HCT116 (cell line): ENCODE data around the gene RBM28. TPM values are rescaled to one million over a fixed set of nuclear protein-coding genes. Genes with fewer than 3 reads are reported as not detected.

ENCODE experiments used
- ATAC-seq: fragments of 200-7000 bp; cut with Tn5 transposase; 2 replicates; pipeline ENCODE4 v1.9.1; 2020; ENCODE audit warnings: mild to moderate bottlenecking, moderate library complexity
- BruUV-seq: library from RNA; stranded (reverse); fragments of 400-500 nt; replicated peaks from 2 replicates; lab custom pipeline; 2021; lab: Mats Ljungman, UMichigan
- CTCF ChIA-PET: fragments of 300-600 bp; sonication (Branson Sonifier 250); formaldehyde crosslinking; loops from one replicate; lab custom pipeline; 2021; ENCODE audit warnings: antibody characterized with exemption; lab: Charles Lee
- POLR2A ChIA-PET: fragments of 300-600, 350-600 bp; sonication (Branson Sonifier 250); formaldehyde crosslinking; loops from one replicate; lab custom pipeline; 2021; ENCODE audit warnings: antibody characterized with exemption; lab: Charles Lee
- RAD21 ChIA-PET, 2 experiments: fragments of 300-600 bp; sonication (Branson Sonifier 250); formaldehyde crosslinking; loops; one replicate each; lab custom pipeline; 2023; ENCODE audit warnings: low total read pairs in 2 of 2; ENCODE audit not compliant: uncharacterized antibody in 2 of 2, unreplicated experiment in 2 of 2, low non-redundant PET in 1 of 2; lab: Charles Lee
- DNase-seq: peaks from one replicate; pipeline ENCODE4 v3.0.0-alpha.2; 2010; ENCODE audit warnings: low read depth, low spot score
- H2AFZ ChIP-seq: fragments of 200-600 bp; shearing (Covaris generic), sonication (generic); 2 replicates; pipeline ENCODE4 v1.6.1; 2017; ENCODE audit warnings: low read depth, mixed run types, mixed read lengths, antibody characterized with exemption, low read length; ENCODE audit not compliant: poor library complexity, severe bottlenecking
- H3K27ac ChIP-seq: 2 replicates; pipeline ENCODE4 v1.5.1; 2012; ENCODE audit warnings: low read depth, low read length
- H3K27me3 ChIP-seq: fragments of 200-600 bp; sonication (generic); 2 replicates; pipeline ENCODE4 v1.6.1; 2016; ENCODE audit warnings: mixed run types, low read length, mixed read lengths; ENCODE audit not compliant: insufficient read depth
- H3K36me3 ChIP-seq, 2 experiments: fragments of 200-500 bp in 1 of 2; fragments of 200-600 bp in 1 of 2; sonication (Bioruptor generic) in 1 of 2; sonication (generic) in 1 of 2; 2 replicates each; pipeline versions ENCODE4 v1.5.1 to v1.6.1; 2014 to 2016; ENCODE audit warnings: low read length in 2 of 2, inconsistent platforms in 1 of 2, mixed read lengths in 1 of 2, mixed run types in 1 of 2; ENCODE audit not compliant: insufficient read depth in 2 of 2, control insufficient read depth in 1 of 2
- H3K4me1 ChIP-seq, 2 experiments: fragments of 200-600 bp in 1 of 2; sonication (generic) in 1 of 2; 2 replicates each; pipeline versions ENCODE4 v1.5.1 to v1.6.1; 2012 to 2017; ENCODE audit warnings: low read length in 2 of 2, inconsistent platforms in 1 of 2, mild to moderate bottlenecking in 1 of 2, mixed read lengths in 1 of 2, mixed run types in 1 of 2, moderate library complexity in 1 of 2; ENCODE audit not compliant: insufficient read depth in 2 of 2, control insufficient read depth in 1 of 2
- H3K4me2 ChIP-seq: fragments of 200-600 bp; sonication (generic); 2 replicates; pipeline ENCODE4 v1.6.1; 2017; ENCODE audit warnings: mixed run types, low read length, mixed read lengths
- H3K4me3 ChIP-seq, 2 experiments: fragments of 200-600 bp in 1 of 2; sonication (generic) in 1 of 2; replicated peaks in 1 of 2; 2 replicates each; pipeline ENCODE4 v1.5.1; 2011 to 2016; ENCODE audit warnings: low read length in 2 of 2, control low read depth in 1 of 2, low read depth in 1 of 2, mild to moderate bottlenecking in 1 of 2, mixed read lengths in 1 of 2, mixed run types in 1 of 2
- H3K79me2 ChIP-seq: fragments of 200-600 bp; sonication (generic); 2 replicates; pipeline ENCODE4 v1.6.1; 2017; ENCODE audit warnings: mild to moderate bottlenecking, mixed run types, low read length, moderate library complexity, mixed read lengths; ENCODE audit not compliant: insufficient read depth
- H3K9ac ChIP-seq: fragments of 200-600 bp; sonication (generic); 2 replicates; pipeline ENCODE4 v1.6.1; 2016; ENCODE audit warnings: low read length, mixed read lengths
- H3K9me2 ChIP-seq: fragments of 200-600 bp; sonication (generic), shearing (Covaris generic); 2 replicates; pipeline ENCODE4 v1.6.1; 2017; ENCODE audit warnings: mixed run types, mild to moderate bottlenecking, moderate library complexity; ENCODE audit not compliant: insufficient read depth
- H3K9me3 ChIP-seq, 2 experiments: fragments of 200-500 bp in 1 of 2; fragments of 200-600 bp in 1 of 2; sonication (Bioruptor generic) in 1 of 2; sonication (generic) in 1 of 2; 2 replicates each; pipeline ENCODE4 v1.6.1; 2014 to 2017; ENCODE audit warnings: low read length in 2 of 2, mixed read lengths in 2 of 2, inconsistent platforms in 1 of 2, low read depth in 1 of 2, mild to moderate bottlenecking in 1 of 2, mixed run types in 1 of 2, moderate library complexity in 1 of 2; ENCODE audit not compliant: control insufficient read depth in 1 of 2, insufficient read depth in 1 of 2
- H4K20me1 ChIP-seq: fragments of 200-600 bp; sonication (generic), shearing (Covaris generic); 2 replicates; pipeline ENCODE4 v1.6.1; 2017; ENCODE audit warnings: mixed run types, mild to moderate bottlenecking, moderate library complexity; ENCODE audit not compliant: insufficient read depth
- CBX3 ChIP-seq: IDR thresholded peaks from 2 replicates; pipeline ENCODE4 v1.6.1; 2012; ENCODE audit warnings: low read depth
- CEBPB ChIP-seq: IDR thresholded peaks from 2 replicates; pipeline ENCODE4 v1.6.1; 2012; ENCODE audit warnings: low read depth
- EGR1 ChIP-seq: IDR thresholded peaks from 2 replicates; pipeline ENCODE4 v1.6.1; 2012; ENCODE audit warnings: low read depth
- ELF1 ChIP-seq: IDR thresholded peaks from 2 replicates; pipeline ENCODE4 v1.6.1; 2012; ENCODE audit warnings: low read depth, borderline replicate concordance
- EZH2 ChIP-seq: fragments of 200-600 bp; sonication (generic); IDR thresholded peaks from 2 replicates; pipeline ENCODE4 v1.6.1; 2017; ENCODE audit warnings: antibody characterized with exemption, mixed run types
- EZH2phosphoT487 ChIP-seq: fragments of 200-600 bp; IDR thresholded peaks from 2 replicates; pipeline ENCODE4 v1.6.1; 2018; ENCODE audit warnings: antibody characterized with exemption, borderline replicate concordance
- FOSL1 ChIP-seq: IDR thresholded peaks from 2 replicates; pipeline ENCODE4 v1.6.1; 2012; ENCODE audit warnings: low read depth
- POLR2A ChIP-seq: IDR thresholded peaks from 2 replicates; pipeline ENCODE4 v1.7.0; 2011; ENCODE audit warnings: borderline replicate concordance; ENCODE audit not compliant: insufficient read depth, insufficient read length; ENCODE audit errors: extremely low read depth
- POLR2AphosphoS5 ChIP-seq: IDR thresholded peaks from 2 replicates; pipeline ENCODE4 v1.6.1; 2011; ENCODE audit warnings: mild to moderate bottlenecking, low read depth, low read length, moderate library complexity
- RAD21 ChIP-seq: IDR thresholded peaks from 2 replicates; pipeline ENCODE4 v1.6.1; 2012; ENCODE audit warnings: low read depth, mild to moderate bottlenecking
- SIN3A ChIP-seq: IDR thresholded peaks from 2 replicates; pipeline ENCODE4 v1.6.1; 2012; ENCODE audit warnings: low read depth
- SP1 ChIP-seq: IDR thresholded peaks from 2 replicates; pipeline ENCODE4 v1.6.1; 2012; ENCODE audit warnings: low read depth
- SRF ChIP-seq: IDR thresholded peaks from 2 replicates; pipeline ENCODE4 v1.6.1; 2012; ENCODE audit warnings: low read depth
- TCF7L2 ChIP-seq: IDR thresholded peaks from 2 replicates; pipeline ENCODE4 v1.7.0; 2011; ENCODE audit warnings: borderline replicate concordance, inconsistent platforms; ENCODE audit not compliant: insufficient read depth, insufficient read length; ENCODE audit errors: extremely low read depth
- YY1 ChIP-seq: IDR thresholded peaks from 2 replicates; pipeline ENCODE4 v1.6.1; 2011; ENCODE audit warnings: low read length, low read depth, moderate library complexity, mild to moderate bottlenecking; ENCODE audit not compliant: insufficient replicate concordance; ENCODE audit errors: extremely low read depth
- ZFX ChIP-seq: fragments of 450-650 bp; IDR thresholded peaks from 2 replicates; pipeline ENCODE4 v1.6.1; 2017
- intact Hi-C: fragments of 100-400 bp; cut with micrococcal nuclease; formaldehyde crosslinking; loops from 2 replicates; pipeline ENCODE4 v1.10.0; 2022
- total RNA-seq: library from RNA; stranded (reverse); gene quantifications from one replicate; pipeline ENCODE4 v1.2.1, GENCODE V29; 2021; ENCODE audit not compliant: unreplicated experiment
- TF ChIP-seq, protein P1 (sequence below), 3 experiments: fragments of 200-600 bp in 1 of 3; sonication (generic) in 1 of 3; IDR thresholded peaks in 2 of 3; conservative IDR thresholded peaks in 1 of 3; 2 replicates each; pipeline ENCODE4 v1.5.1; 2012 to 2017; ENCODE audit warnings: low read depth in 2 of 3, low read length in 2 of 3, antibody characterized with exemption in 1 of 3, borderline replicate concordance in 1 of 3, control low read depth in 1 of 3, mild to moderate bottlenecking in 1 of 3, mixed read lengths in 1 of 3, mixed run types in 1 of 3, moderate library complexity in 1 of 3; ENCODE audit not compliant: insufficient read depth in 1 of 3
- TF ChIP-seq, protein P2 (sequence below): IDR thresholded peaks from 2 replicates; pipeline ENCODE4 v1.6.1; 2012
- TF ChIP-seq, protein P3 (sequence below): IDR thresholded peaks from 2 replicates; pipeline ENCODE4 v1.6.1; 2012
- TF ChIP-seq, protein P4 (sequence below): IDR thresholded peaks from 2 replicates; pipeline ENCODE4 v1.6.1; 2011; ENCODE audit warnings: mild to moderate bottlenecking, low read length, moderate library complexity; ENCODE audit not compliant: insufficient replicate concordance; ENCODE audit errors: extremely low read depth

Gene RBM28
- total RNA-seq, 1 experiment from 2014 or later = 66.3 TPM

DNA sequence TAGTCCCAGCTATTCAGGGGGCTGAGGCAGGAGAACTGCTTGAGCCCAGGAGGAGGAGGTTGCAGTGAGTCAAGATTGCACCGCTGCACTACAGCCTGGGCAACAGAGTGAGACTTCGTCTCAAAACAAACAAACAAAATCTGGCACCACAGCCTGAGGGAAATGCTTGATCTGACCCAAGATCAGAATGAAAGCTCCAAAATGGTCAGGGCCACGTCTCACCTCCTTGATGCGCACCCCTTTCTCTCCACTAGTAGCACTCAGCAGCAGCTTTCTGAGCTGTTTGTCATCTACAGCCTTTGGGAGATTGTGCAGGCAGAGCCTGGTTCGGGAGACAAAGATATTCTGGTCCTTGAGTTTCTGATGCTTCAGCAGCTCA, 22.7 kb downstream of the RBM28 start:
- H3K27me3 ChIP-seq = no peaks in the 10 kb centered on the region
- no peak for ATAC-seq
- H3K9me3 ChIP-seq = no peaks in the 10 kb centered on the region
- no peak overlapping the region for H3K27ac ChIP-seq
- no peaks in the 10 kb centered on the region for H3K9me2 ChIP-seq
- H3K79me2 ChIP-seq = no peaks in the 10 kb centered on the region; the same call in 1 of the 2 replicates
- H3K4me3 ChIP-seq = no peak overlapping the region
- intact Hi-C loops = loop anchor here (5.0 kb wide), 1 partner anchor 184 kb away; no protein-coding TSS in a partner anchor
- DNase-seq = no peak
- peaks cover 36 to 60% of the 10 kb centered on the region in 2 experiments; a peak in 3 of 4 replicates for H3K36me3 ChIP-seq
- no TSS peak for BruUV-seq
- ChIA-PET POLR2A (no interaction called here), RAD21 (no interaction called here), CTCF (no interaction called here)
- no peaks in the 10 kb centered on the region for H4K20me1 ChIP-seq
- no peak overlapping the region for H2AFZ ChIP-seq
- no peaks in the 10 kb centered on the region for H3K4me1 ChIP-seq
- TF ChIP-seq CBX3 = no peak
- TF ChIP-seq ELF1 = no peak
- TF ChIP-seq, protein P1, sequence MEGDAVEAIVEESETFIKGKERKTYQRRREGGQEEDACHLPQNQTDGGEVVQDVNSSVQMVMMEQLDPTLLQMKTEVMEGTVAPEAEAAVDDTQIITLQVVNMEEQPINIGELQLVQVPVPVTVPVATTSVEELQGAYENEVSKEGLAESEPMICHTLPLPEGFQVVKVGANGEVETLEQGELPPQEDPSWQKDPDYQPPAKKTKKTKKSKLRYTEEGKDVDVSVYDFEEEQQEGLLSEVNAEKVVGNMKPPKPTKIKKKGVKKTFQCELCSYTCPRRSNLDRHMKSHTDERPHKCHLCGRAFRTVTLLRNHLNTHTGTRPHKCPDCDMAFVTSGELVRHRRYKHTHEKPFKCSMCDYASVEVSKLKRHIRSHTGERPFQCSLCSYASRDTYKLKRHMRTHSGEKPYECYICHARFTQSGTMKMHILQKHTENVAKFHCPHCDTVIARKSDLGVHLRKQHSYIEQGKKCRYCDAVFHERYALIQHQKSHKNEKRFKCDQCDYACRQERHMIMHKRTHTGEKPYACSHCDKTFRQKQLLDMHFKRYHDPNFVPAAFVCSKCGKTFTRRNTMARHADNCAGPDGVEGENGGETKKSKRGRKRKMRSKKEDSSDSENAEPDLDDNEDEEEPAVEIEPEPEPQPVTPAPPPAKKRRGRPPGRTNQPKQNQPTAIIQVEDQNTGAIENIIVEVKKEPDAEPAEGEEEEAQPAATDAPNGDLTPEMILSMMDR (IDR thresholded peaks at IDR 0.05 in 2 of 3, conservative IDR thresholded peaks at IDR 0.05 in 1 of 3; ENCODE audit: borderline replicate concordance in 1 of 3, insufficient read depth in 1 of 3, low read depth in 2 of 3, low read length in 2 of 3) = no peak
- TF ChIP-seq, protein P2, sequence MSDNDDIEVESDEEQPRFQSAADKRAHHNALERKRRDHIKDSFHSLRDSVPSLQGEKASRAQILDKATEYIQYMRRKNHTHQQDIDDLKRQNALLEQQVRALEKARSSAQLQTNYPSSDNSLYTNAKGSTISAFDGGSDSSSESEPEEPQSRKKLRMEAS = no peak
- no peak for TF ChIP-seq FOSL1
- TF ChIP-seq RAD21 = no peak
- TF ChIP-seq, protein P3, sequence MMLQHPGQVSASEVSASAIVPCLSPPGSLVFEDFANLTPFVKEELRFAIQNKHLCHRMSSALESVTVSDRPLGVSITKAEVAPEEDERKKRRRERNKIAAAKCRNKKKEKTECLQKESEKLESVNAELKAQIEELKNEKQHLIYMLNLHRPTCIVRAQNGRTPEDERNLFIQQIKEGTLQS = no peak
- TF ChIP-seq EZH2 = no peak
- TF ChIP-seq YY1 = no peak
- TF ChIP-seq, protein P4, sequence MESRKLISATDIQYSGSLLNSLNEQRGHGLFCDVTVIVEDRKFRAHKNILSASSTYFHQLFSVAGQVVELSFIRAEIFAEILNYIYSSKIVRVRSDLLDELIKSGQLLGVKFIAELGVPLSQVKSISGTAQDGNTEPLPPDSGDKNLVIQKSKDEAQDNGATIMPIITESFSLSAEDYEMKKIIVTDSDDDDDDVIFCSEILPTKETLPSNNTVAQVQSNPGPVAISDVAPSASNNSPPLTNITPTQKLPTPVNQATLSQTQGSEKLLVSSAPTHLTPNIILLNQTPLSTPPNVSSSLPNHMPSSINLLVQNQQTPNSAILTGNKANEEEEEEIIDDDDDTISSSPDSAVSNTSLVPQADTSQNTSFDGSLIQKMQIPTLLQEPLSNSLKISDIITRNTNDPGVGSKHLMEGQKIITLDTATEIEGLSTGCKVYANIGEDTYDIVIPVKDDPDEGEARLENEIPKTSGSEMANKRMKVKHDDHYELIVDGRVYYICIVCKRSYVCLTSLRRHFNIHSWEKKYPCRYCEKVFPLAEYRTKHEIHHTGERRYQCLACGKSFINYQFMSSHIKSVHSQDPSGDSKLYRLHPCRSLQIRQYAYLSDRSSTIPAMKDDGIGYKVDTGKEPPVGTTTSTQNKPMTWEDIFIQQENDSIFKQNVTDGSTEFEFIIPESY = no peak
- TF ChIP-seq POLR2AphosphoS5 = no peak
- no peak for TF ChIP-seq SRF
- no peak for TF ChIP-seq ZFX
- TF ChIP-seq SP1 = no peak
- no peak for TF ChIP-seq POLR2A
- TF ChIP-seq SIN3A = no peak
- no peak for TF ChIP-seq TCF7L2
- no peak for TF ChIP-seq EGR1
- no peak for TF ChIP-seq EZH2phosphoT487
- TF ChIP-seq CEBPB = no peak
- no peak overlapping the region for H3K9ac ChIP-seq
- H3K4me2 ChIP-seq = no peak overlapping the region
